NB4 (cell line): ENCODE measurements around the gene AP5S1.

Source experiments
- CTCF ChIP-seq: IDR thresholded peaks from one replicate; pipeline ENCODE4 v1.5.1; 2012; ENCODE audit warnings: low read depth, low read length
- POLR2A ChIP-seq: IDR thresholded peaks from 2 replicates; pipeline ENCODE4 v1.6.1; 2011; ENCODE audit warnings: mild to moderate bottlenecking; ENCODE audit not compliant: insufficient read length; ENCODE audit errors: extremely low read depth

- no peak for TF ChIP-seq CTCF
- no peak for TF ChIP-seq POLR2A
Observed at GRCh38 chr20:3848565-3848964, 28.2 kb downstream of the AP5S1 start.
